ENCODE data around the gene SRRT.
A peak's percentile ranks its signal among the peaks of the same experiment; 100 is the strongest.

Gene SRRT

DNA sequence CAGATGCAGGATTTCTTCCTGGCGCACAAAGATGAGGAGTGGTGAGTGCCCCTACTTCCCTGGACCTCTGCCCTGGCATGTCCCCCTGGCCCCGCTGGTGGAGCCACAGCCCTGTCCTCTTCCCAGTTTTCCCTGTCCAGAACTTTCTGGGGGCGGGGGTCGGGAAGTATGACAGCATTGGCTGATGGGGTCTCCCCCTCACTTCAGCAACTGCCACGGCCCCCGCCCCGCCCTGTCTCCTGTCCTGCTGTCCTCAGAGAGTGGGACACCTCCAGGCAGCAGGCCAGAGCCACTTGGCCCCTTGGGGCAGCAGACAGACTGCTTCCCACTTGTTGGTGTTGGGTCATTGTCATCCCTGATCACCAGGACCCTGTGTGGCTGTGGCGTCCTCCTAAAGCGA is 7.3 kb downstream of the SRRT start:
- DNase-seq, result no peak

DNA sequence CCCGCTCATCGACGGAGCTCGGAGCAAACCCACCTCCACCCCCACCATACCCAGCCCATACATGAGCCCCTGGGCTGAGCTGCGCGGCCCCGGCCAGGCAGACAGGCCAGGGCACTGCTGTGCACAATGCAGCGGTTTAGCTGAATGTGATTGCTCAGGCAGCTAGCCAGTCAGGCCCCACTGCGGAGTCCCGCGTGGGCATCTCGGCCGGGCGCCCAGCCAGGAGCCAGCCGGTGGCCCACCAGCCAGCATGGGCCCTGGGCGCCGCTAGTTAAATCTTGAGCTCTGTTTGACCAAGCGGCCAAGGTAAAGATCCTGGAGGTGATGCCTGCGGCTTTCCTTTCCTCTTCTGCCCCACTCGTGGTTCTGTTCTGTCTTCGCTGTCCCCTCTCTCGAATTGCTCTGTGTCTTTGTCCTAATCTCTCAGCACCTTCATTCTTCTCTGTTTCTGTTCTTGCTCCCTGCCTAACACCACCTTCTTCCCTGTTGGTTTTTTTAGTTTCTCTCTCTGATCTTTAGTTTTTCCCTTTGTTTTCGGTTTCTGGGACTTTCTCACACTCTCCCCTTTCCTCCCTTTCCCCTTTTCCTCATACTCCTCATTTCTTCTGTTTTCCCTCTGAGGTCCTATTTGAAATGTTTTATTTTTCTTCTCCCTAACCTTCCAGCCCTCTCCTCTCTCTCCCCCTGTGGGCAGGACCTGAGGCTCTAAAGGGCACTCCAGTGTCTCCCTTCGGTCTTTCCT is 8.1 kb downstream of the SRRT start:
- no peak for DNase-seq

DNA sequence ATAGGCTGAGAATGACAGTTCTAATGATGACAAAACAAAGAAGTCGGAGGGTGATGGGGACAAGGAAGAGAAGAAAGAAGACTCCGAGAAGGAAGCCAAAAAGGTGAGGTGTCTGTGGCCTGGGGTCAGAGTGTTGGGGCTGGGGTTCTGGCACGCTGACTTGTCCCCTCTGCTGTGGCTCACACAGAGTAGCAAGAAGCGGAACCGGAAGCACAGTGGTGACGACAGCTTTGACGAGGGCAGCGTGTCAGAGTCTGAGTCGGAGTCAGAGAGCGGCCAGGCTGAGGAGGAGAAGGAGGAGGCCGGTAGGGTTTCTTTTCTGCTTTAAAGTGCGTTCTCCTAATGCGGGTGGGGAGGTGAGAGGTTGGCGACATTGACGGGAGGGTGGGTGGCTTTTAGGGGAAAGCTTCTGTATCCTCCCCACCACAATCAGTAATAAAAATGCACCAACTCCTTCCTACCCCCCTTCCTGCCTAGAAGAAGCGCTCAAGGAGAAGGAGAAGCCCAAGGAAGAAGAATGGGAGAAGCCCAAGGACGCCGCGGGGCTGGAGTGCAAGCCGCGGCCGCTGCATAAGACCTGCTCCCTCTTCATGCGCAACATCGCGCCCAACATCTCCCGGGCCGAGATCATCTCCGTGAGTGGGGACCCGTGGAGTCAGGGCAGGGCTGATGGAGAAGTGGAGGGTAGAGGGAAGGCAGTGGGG is 10.0 kb downstream of the SRRT start:
- DNase-seq, result no peak

DNA sequence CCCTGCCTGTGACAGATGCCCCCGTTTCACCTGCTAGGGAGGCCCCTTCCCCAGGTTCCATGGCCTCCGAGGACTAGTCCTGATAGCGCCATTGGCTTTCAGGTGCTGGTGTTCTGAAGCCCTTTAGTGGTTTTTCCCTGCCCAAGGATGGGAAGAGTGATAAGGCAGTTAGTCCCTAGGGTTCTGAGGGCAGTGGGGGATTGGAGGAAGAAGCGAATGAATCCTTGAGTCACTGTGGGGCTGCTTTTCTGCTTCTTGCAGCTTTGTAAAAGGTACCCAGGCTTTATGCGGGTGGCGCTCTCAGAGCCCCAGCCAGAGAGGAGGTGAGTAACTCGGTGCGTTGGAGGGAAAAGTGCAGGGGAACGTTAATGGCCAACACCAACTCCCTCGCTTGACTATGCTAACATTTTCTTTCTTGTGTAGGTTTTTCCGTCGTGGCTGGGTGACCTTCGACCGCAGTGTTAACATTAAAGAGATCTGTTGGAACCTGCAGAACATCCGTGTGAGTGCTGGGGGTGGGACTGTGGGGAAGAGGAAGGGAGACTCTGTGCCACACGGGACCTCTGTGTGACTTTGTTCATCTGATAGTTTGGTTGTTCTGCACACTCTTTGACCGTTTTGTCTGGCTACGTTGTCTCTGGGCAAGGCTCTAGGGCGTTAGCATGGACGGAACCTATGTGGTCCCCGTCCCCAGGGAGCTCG is 10.7 kb downstream of the SRRT start:
- no peak for DNase-seq

DNA sequence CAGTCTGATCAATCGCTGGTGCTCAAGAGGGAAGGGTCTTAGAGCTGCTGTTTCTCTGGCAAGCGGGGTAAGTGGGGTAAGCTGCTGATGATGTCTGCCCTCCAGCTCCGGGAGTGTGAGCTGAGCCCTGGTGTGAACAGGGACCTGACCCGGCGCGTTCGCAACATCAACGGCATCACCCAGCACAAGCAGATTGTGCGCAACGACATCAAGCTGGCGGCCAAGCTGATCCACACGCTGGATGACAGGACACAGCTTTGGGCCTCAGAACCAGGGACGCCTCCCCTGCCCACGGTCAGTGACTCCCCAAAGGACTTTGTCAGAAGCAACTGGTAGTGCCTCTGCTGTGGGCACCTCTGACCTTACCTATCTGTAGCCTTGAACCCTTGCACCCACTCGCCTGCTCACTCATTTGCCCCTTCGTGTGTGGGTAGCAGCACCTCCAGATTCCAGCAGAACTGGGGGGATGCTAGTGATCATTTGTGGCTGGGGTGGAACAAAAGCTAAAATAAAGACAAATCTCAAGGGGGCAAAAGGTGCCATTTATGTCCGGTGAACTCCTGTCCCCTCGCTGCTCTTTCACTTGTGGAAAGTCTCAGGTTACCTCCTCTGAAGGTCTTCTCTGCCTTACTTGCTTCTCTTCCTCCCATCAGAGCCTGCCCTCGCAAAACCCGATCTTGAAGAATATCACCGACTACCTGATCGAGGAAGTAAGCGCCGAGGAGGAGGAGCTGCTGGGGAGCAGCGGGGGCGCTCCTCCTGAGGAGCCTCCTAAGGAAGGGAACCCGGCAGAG is 11.4 kb downstream of the SRRT start:
- DNase-seq, result no peak

DNA sequence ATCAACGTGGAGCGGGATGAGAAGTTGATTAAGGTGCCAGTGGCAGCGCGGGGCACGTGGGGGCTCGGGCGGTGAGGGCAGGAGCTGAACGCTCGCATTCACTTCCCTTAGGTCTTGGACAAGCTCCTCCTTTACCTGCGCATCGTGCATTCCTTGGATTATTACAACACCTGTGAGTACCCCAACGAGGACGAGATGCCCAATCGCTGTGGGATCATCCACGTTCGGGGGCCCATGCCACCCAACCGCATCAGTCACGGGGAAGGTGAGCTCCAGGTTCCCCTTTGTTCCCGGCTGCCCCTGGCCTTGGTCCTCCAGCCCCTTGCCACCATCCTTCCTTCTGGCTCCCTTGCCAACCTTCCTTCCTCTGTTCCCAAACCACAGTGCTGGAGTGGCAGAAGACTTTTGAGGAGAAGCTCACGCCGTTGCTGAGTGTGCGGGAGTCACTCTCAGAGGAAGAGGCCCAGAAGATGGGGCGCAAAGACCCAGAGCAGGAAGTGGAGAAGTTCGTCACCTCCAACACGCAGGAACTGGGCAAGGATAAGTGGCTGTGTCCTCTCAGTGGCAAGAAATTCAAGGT is 12.1 kb downstream of the SRRT start:
- DNase-seq, result no peak

DNA sequence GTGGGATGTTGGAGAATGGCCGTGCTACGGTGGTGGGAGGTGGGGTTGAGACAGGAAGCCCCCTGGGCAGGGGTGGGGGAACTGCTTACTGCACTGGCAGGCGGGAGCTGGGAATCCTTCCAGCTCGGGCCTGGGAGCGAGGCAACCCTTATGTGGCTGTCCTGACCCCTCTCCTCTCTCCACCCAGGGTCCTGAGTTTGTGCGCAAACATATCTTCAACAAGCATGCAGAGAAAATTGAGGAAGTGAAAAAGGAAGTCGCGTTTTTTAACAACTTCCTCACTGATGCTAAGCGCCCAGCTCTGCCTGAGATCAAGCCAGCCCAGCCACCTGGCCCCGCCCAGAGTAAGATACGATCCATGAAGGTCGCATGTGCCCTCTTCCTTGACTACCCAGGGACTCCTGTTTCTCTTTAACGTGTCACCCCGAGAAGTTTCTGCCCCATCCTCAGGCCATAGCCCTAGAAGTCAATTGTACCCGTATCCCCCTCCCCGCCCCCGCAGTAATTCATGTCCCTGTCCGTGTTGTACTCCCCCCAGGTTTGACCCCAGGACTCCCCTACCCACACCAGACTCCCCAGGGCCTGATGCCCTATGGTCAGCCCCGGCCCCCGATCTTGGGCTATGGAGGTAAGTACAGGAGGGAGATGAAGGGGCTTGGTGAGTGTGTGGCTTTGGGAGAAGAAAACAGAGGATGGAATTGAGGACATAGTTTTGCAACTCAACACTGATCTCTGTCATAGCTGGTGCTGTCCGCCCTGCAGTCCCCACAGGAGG is 12.8 kb downstream of the SRRT start:
- peak; percentile 55 for DNase-seq

DNA sequence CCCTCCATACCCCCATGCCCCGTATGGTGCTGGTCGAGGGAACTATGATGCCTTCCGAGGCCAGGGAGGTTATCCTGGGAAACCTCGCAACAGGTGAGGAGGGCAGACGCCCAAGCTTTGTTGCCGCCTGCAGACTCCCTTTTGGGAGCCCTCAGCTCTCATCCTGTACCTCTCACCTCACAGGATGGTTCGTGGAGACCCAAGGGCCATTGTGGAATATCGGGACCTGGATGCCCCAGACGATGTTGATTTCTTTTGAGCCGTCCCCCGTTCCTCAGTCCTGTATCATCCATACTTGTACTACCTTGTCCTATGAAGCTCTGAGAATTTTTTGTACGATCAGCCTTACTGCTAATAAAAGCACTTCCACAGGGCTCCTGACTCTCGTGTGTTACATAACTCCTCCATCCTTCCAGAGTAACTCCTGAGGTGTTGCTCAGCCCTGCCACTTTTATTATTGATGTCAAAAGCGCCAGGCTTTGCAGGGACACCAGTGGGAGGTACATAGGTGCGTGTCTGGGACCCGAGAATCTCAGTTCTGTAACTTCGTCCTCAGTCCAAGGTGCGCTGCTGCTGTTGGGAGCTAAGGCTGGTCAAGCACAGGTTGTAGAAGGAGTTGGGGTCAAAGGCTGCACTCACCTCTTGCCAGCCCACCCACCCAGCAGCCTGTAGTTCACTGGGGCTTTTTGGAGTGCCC is 13.5 kb downstream of the SRRT start:
- DNase-seq, result no peak

DNA sequence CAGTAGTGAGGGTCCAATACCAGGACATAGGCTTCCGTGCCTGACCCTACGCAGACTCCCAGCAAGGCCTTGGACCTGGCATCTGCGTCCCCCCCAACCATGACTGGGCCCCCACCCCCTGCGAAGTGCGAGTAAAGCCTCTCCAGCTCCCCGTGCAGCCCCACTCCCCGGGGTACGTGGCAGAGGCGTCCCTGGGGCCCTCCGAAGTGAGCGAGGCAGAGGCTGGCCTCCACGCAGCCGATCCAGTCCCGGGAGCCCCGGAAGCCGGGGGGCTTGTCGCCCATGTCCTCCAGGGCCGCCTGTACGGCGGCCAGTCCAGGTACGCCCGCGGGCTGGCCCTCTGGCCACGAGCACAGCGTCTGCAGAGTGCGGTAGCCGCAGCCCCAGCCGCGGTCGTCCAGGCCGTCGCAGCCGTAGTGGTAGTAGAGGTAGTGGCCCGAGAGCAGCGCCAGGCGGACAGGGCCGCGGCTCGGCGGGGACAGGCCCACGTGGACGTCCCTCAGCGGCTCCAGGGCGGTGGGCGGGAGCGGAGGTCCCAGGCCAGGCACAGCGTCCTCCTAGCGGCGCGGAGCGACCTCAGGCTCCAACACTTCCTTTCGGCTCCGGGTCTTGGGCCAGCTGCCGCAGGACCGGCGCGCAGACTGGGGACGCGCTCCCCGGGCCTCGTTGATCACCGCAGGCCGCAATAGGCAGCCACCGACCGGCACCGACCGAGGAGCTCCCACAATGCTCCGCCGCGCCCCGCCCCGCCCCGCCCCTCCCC is 14.3 kb downstream of the SRRT start, which contains the start of gene UFSP1:
Gene UFSP1, minus strand, starts transcription at position 728 of the 763 bp plus-strand sequence. Its CDS starts 444 bp downstream, at position 284.
- DNase-seq, result no peak

DNA sequence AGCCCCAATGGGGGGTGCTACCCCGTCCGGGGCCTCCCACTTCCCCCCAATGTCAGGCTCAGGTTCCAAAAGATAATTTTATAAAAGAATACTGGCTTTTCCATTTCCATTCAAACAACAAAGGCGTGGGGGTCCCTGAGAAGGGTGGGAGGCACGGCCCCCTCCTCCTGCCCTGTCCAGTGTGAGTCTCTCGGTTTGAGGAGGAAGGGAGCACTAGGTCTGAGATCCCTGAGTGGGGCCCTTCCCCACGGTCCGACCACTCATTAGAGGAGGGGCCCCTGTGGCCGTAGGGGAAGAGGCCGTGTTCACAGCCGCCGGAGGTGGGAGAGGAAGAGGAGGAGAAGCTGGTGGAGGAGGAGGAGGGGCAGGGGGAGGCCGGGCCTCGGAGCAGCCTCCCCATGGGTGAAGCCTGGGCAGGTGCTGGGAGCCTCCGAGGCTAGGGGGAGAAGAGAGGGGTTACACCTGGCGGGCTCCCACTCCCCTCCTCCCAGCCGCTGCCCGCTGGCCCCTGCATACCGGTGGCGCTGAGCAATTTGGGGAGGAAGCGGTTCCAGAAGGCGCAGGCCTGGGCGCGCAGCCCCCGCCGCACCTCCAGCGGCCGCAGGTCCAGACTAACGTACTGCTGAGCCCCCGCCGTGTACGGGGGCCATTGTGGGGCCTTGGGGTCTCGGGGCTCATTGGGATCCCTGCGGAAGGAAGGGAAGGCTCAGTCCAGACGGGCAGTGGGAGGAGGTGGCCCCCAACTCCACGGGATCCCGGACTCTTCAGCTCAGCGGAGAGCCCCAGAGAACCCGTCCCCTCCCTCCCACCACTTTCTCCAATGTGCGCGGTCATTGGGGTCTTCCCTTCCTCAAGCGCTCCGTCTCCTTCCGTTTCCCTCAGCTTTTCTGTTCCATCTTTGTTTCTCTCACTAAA is 16.0 kb downstream of the SRRT start:
- DNase-seq, result no peak

DNA sequence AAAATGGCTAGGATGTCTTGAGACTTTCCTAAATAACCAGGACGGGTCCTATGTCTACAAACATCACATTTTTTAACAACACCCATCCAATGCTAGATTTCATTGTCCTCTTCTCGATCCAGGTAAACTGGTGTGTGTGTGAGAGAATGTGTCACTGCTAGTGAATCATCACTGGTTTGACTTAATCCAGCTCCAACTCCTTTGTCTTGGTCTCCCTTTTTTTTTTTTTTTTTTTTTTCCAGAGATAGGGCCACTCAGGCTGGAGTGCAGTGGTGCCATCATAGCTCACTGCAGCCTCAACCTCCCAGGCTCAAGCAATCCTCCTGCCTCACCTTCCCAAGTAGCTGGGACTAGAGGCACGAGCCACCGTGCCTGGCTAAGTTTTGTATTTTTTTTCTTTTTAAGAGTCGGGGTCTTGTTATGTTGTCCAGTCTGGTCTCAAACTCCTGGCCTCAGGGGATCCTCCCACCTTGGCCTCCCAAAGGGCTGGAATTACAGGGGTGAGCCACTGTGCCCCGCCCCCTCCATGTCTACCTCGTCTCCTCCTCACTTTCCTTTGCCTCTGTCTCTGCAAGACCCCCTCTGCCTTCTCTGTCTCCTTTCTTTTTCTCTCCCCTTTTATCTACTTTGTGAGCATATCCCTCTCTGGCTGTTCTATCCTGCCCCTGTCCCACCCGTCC is 16.8 kb downstream of the SRRT start:
- no peak for DNase-seq

DNA sequence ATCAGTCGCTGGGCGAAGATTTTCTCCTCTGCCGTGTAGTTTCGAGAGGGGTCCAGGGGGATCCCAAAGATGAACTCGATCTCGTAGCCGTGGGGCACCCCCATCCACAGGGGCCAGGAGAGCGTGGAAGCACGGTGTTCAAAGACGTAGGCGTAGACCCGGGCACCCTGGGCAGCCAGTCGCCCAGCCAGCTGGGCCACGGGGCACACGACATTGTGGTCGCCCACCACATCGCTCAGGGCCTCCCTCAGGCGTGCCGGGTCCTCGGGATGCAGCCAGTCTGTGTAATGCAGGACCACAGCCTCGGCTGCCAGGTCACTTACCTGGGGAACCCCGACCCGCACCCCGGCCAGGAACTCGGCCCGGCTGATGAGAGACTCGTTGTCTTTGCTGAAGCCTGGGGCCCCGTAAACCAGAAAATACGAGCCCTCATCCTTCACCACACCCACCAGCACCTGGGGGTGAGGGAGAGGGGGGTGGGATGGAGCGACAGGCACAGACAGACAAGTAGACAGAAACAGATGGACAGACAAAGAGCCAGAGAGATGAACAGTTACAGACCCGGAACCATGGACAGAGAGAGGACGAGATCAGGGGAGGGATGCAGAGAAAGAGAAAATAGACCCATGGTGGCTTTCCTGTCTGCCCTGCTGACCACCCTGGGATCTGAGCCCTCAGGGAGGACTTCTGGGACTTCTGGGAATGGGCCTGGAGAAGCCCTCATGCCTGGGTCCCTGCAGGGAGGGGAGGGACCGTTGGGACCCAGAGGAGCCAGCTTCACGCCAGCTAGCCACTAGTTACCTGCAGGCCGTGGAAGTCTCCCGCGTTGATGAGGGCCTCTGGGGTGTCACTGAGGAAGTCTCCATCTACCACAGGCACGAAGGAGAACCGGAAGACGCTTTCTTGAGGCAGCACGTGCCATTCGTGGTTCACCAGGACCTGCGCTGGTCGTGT is 17.7 kb downstream of the SRRT start:
- DNase-seq, result no peak

DNA sequence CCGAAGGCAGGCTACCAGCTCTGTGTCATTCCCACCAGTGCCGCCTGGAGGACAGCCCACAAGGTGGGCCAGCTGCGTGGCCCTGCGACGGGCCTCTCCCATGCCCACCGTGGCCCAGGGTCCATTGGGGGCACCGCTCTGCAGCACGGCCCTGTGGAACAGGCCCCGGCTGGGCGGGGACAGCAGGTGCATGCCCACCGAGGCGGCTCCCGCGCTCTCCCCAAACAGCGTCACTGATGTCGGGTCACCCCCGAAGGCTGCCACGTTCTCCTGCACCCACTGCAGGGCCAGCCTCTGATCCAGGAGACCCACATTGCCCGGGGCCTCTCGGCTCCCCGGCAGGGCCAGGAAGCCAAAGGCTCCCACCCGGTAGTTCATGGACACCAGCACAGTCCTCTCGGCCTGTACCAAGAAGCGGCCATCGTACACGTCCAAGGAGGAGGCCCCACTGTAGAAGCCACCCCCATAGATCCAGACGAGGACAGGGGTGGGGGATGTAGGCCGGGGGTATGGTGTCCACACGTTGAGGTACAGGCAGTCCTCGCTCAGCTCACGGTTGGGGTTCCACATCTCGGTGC is 18.5 kb downstream of the SRRT start:
- DNase-seq, result no peak

DNA sequence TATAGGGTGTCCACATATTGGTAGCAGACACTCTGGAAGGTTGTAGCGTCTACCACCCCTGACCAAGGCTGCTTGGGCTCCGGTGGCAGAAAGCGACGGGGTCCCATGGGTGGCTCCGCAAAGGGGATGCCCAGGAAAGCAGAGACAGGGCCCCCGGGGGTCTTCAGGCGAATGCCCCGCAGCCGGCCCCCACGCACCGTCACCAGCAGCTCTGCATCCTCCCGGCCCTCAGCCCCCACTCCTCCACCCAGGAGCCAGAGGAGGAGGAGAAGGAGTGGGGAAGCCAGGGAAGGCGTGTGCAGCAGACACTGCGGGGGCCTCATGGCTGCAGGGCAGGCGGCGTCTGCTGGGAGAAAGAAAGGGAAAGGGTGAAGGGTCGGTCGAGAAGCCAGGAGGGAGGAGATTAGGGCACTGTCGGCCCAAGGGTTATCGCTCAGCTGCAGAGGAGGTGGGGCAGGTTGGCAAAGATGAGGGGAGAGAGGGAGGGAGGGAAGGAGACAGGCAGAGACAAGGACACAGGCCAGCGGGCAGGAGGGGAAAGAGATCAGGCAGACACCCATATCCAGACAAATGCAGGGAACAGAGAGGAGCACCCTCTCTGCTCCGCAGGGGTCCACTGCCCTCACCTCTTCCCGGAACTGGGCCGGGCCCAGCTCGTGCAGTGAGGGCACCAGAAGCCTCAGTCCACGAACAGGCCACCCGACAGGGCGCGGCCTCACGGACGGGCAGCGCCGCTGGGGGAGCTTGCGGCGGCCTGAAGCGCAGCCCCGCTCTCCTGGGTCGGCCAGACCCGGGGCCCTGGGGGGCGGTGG is 19.2 kb downstream of the SRRT start:
- no peak for DNase-seq

DNA sequence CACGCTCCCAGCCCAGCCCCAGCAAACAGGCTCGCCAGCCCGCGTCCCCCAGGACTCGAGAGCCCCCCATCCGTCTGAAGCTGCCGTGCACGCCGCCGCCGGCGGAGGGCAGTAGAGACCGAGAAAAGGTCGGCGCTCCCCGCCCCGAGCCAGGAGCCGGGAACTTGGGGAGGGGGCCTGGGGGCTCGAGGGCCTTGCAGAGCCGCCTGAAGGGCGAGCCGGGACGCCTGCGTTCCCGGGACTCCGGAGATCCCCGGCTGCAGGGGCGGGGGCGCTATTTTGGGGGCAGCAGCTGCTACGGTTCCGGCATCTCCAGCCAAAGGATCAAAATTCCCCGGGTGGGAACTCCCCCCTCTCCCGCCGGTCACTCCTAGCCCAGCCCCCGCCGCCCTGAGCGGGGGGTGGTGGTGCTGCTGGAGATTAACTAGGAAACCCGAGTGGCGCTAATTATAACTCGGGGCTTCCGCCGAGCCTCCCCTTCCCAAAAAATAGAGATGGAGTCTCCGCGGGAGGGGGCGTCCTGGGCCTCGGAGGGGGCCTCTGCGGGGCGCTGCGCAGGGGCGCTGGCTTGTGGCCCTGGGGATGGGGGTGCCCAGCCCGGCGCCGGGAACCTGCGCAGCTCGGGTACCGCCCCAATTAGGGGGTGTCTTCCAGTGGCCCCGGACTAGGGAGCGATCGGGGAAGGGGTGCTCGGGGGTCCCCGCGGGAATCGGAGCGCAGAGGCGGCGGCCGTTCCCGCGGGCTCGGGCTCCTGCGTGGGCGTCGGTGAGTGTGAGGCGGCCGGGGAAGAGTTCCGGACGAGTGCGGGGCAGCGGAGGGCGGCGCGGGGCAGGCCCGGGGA is 20.2 kb downstream of the SRRT start:
- DNase-seq, result peak; percentile 55

DNA sequence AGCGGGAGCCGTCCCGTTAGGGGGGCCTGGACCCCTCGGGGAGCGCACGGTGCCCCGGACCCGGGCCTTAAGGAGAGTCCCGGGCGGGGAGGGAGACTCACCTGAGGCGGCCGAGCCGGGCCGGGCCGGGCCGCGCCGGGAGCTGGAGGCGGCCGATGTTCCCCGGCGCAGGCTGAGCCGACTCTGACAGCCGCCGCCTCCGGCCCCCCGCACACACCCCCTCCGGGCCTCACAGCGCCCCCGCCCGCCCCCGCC is 20.7 kb downstream of the SRRT start, which contains the start of gene ACHE:
Gene ACHE, minus strand, starts transcription at position 188 of the 255 bp plus-strand sequence. CDS start 1,656 bp downstream, outside the sequence.
- no peak for DNase-seq
